Muscle of leg (tissue), 11 donors: ENCODE measurements around the gene GRK7. TPM values are rescaled to one million over a fixed set of nuclear protein-coding genes. Genes with fewer than 3 reads are reported as not detected.
"Not testable (repeated sequence)": the region's sequence is repeated elsewhere in the genome, so short reads cannot be mapped to it uniquely, and the experiment has no call there.

Source experiments
- DNase-seq: peaks from one replicate; pipeline ENCODE4 v3.0.0; 2013
- H3K27ac ChIP-seq: one replicate; pipeline ENCODE4 v1.5.1; 2013; ENCODE audit warnings: mild to moderate bottlenecking, low read length, control low read depth
- H3K27me3 ChIP-seq: one replicate; pipeline ENCODE4 v1.6.1; 2013; ENCODE audit warnings: low read length; ENCODE audit not compliant: control insufficient read depth, insufficient read depth
- H3K36me3 ChIP-seq: one replicate; pipeline ENCODE4 v1.6.1; 2013; ENCODE audit warnings: low read length; ENCODE audit not compliant: control insufficient read depth, insufficient read depth
- H3K4me1 ChIP-seq: one replicate; pipeline ENCODE4 v1.6.1; 2013; ENCODE audit warnings: low read length; ENCODE audit not compliant: control insufficient read depth, insufficient read depth
- H3K4me3 ChIP-seq: one replicate; pipeline ENCODE4 v1.5.1; 2013; ENCODE audit warnings: low read length, control low read depth
- H3K9me3 ChIP-seq: replicated peaks from 2 replicates; pipeline ENCODE4 v1.6.1; 2013; ENCODE audit warnings: low read depth, low read length; ENCODE audit not compliant: control insufficient read depth
- WGBS: methylation state at CpG from one replicate; pipeline ENCODE4 v1.1.5; 2013; ENCODE audit warnings: missing lambda C conversion rate; ENCODE audit not compliant: insufficient coverage; 5-methylcytosine and 5-hydroxymethylcytosine counted together
- polyA plus RNA-seq, 8 donors: library from polyadenylated mRNA; unstranded; fragments of 120-200 nt; gene quantifications; one replicate each; pipeline versions ENCODE4 v1.2.1 to v1.2.3, GENCODE V29; 2013; ENCODE audit warnings: inconsistent platforms in 1 of 8, low replicate concordance in 1 of 8; ENCODE audit not compliant: insufficient read length in 8 of 8, insufficient read depth in 1 of 8
- total RNA-seq: library from RNA; stranded (reverse); fragments of 120-200 nt; gene quantifications from one replicate; pipeline ENCODE4 v1.2.4, GENCODE V29; 2013

GRK7 gene
- total and polyA plus RNA-seq, 9 donors = 0.04 to 0.13 (median 0.05) TPM; not detected in 4

- no peaks in the 10 kb centered on the region for H3K4me1 ChIP-seq
- no peak overlapping the region for H3K27ac ChIP-seq
- no peaks in the 10 kb centered on the region for H3K27me3 ChIP-seq
- H3K36me3 ChIP-seq = peaks cover 16% of the 10 kb centered on the region
- DNase-seq = no peak
- 75% methylated on average over 2 of the region's 3 CpGs for WGBS
- no peak overlapping the region for H3K4me3 ChIP-seq
- H3K9me3 ChIP-seq = no peaks in the 10 kb centered on the region
Observed at GRCh38 chr3:141753399-141753798, 9.8 kb upstream of the GRK7 start.

- WGBS = 60% methylated on average over 1 of the region's 1 CpG
- DNase-seq = no peak
- H3K9me3 ChIP-seq = no peaks in the 10 kb centered on the region
- peaks cover 14% of the 10 kb centered on the region for H3K36me3 ChIP-seq
- H3K27me3 ChIP-seq = no peaks in the 10 kb centered on the region
- no peaks in the 10 kb centered on the region for H3K4me1 ChIP-seq
- no peak overlapping the region for H3K4me3 ChIP-seq
- no peak overlapping the region for H3K27ac ChIP-seq
Observed at GRCh38 chr3:141754032-141754431, 9.2 kb upstream of the GRK7 start.

- H3K27me3 ChIP-seq, H3K9me3 ChIP-seq, H3K27ac ChIP-seq, H3K36me3 ChIP-seq, H3K4me1 ChIP-seq, H3K4me3 ChIP-seq, DNase-seq: not testable (repeated sequence)
- 82% methylated on average over 7 of the region's 19 CpGs for WGBS
Observed at GRCh38 chr3:141762552-141762951, 656 bp upstream of the GRK7 start.

GRCh38 chr3:141764045-141764444 is 837 bp downstream of the GRK7 start:
- 92% methylated on average over 2 of the region's 2 CpGs for WGBS
- peaks cover 3% of the 10 kb centered on the region for H3K4me1 ChIP-seq

GRCh38 chr3:141764465-141764864 is 1.3 kb downstream of the GRK7 start:
- H3K36me3 ChIP-seq = no peaks in the 10 kb centered on the region
- no peak for DNase-seq
- H3K9me3 ChIP-seq = no peaks in the 10 kb centered on the region
- H3K27me3 ChIP-seq = no peaks in the 10 kb centered on the region
- WGBS = 88% methylated on average over 1 of the region's 1 CpG
- peaks cover 3% of the 10 kb centered on the region for H3K4me1 ChIP-seq
- H3K27ac ChIP-seq = no peak overlapping the region
- no peak overlapping the region for H3K4me3 ChIP-seq

More at GRCh38 chr3:141764045-141764444, 837 bp downstream of the GRK7 start:
- Histone ChIP-seq H3K27ac (no peak overlapping the region), H3K9me3 (no peaks in the 10 kb centered on the region), H3K27me3 (no peaks in the 10 kb centered on the region), H3K4me3 (no peak overlapping the region), H3K36me3 (no peaks in the 10 kb centered on the region)
- no peak for DNase-seq

- no peaks in the 10 kb centered on the region for H3K36me3 ChIP-seq
- 31% methylated on average over 2 of the region's 2 CpGs for WGBS
- no peak overlapping the region for H3K27ac ChIP-seq
- peaks cover 3% of the 10 kb centered on the region for H3K4me1 ChIP-seq
- no peak for DNase-seq
- no peaks in the 10 kb centered on the region for H3K9me3 ChIP-seq
- H3K27me3 ChIP-seq = no peaks in the 10 kb centered on the region
- H3K4me3 ChIP-seq = no peak overlapping the region
Observed at GRCh38 chr3:141764986-141765385, 1.8 kb downstream of the GRK7 start.

- no CpG with 5 or more reads among the region's 2 CpGs for WGBS
- Histone ChIP-seq H3K36me3 (no peaks in the 10 kb centered on the region), H3K9me3 (no peaks in the 10 kb centered on the region), H3K4me1 (peaks cover 3% of the 10 kb centered on the region), H3K27ac (no peak overlapping the region), H3K4me3 (no peak overlapping the region), H3K27me3 (no peaks in the 10 kb centered on the region)
- no peak for DNase-seq
Observed at GRCh38 chr3:141767066-141767465, 3.9 kb downstream of the GRK7 start.

GRCh38 chr3:141769221-141769894 is 6.2 kb downstream of the GRK7 start:
- 75% methylated on average over 2 of the region's 6 CpGs for WGBS
- no peak for DNase-seq
- H3K9me3 ChIP-seq = no peaks in the 10 kb centered on the region
- H3K4me1 ChIP-seq = peaks cover 3% of the 10 kb centered on the region
- H3K27ac ChIP-seq = no peak overlapping the region
- no peaks in the 10 kb centered on the region for H3K27me3 ChIP-seq
- H3K36me3 ChIP-seq = no peaks in the 10 kb centered on the region
- H3K4me3 ChIP-seq = no peak overlapping the region

- H3K4me3 ChIP-seq = no peak overlapping the region
- H3K36me3 ChIP-seq = no peaks in the 10 kb centered on the region
- H3K27me3 ChIP-seq = no peaks in the 10 kb centered on the region
- DNase-seq = no peak
- WGBS = 91% methylated on average over 6 of the region's 6 CpGs
- H3K4me1 ChIP-seq = no peaks in the 10 kb centered on the region
- H3K27ac ChIP-seq = no peak overlapping the region
- no peaks in the 10 kb centered on the region for H3K9me3 ChIP-seq
Observed at GRCh38 chr3:141773676-141774075, 10.5 kb downstream of the GRK7 start.

- Histone ChIP-seq H3K4me3 (no peak overlapping the region), H3K9me3 (no peaks in the 10 kb centered on the region), H3K36me3 (no peaks in the 10 kb centered on the region), H3K4me1 (no peaks in the 10 kb centered on the region), H3K27me3 (no peaks in the 10 kb centered on the region), H3K27ac (no peak overlapping the region)
- 87% methylated on average over 5 of the region's 14 CpGs for WGBS
- DNase-seq = no peak
Observed at GRCh38 chr3:141776376-141776775, 13.2 kb downstream of the GRK7 start.

- Histone ChIP-seq H3K4me1 (no peaks in the 10 kb centered on the region), H3K27ac (no peak overlapping the region), H3K9me3 (no peaks in the 10 kb centered on the region), H3K27me3 (no peaks in the 10 kb centered on the region), H3K36me3 (no peaks in the 10 kb centered on the region), H3K4me3 (no peak overlapping the region)
- no peak for DNase-seq
- WGBS = 86% methylated on average over 15 of the region's 15 CpGs
Observed at GRCh38 chr3:141776885-141777284, 13.7 kb downstream of the GRK7 start.
